Endothelial cell of umbilical vein (primary cell): ENCODE data around the gene RPUSD4. TPM values are rescaled to one million over a fixed set of nuclear protein-coding genes. Genes with fewer than 3 reads are reported as not detected.

Source experiments
- BruUV-seq: library from RNA; stranded (reverse); fragments of 400-500 nt; replicated peaks from 2 replicates; lab custom pipeline; 2021; lab: Mats Ljungman, UMichigan
- CTCF ChIA-PET: fragments of 300-600, 350-600 bp; sonication (Branson Sonifier 250); formaldehyde crosslinking; loops from one replicate; lab custom pipeline; 2021; ENCODE audit warnings: antibody characterized with exemption, inconsistent platforms; lab: Charles Lee
- POLR2A ChIA-PET: fragments of 300-600, 350-600 bp; sonication (Branson Sonifier 250); formaldehyde crosslinking; loops from one replicate; lab custom pipeline; 2021; ENCODE audit warnings: antibody characterized with exemption, inconsistent platforms; lab: Charles Lee
- DNase-seq: peaks from one replicate; pipeline ENCODE4 v3.0.0-alpha.2; 2011; ENCODE audit warnings: low read depth, low spot score
- FAIRE-seq: peaks from 2 replicates; lab custom pipeline; 2011; peaks lifted over from hg19 to GRCh38; lab: Jason Lieb, UNC
- H2AFZ ChIP-seq: 2 replicates; pipeline ENCODE4 v1.6.0; 2012; ENCODE audit warnings: low read depth, low read length, control low read depth, inconsistent platforms
- H3K27ac ChIP-seq: 2 replicates; pipeline ENCODE4 v1.5.1; 2011; ENCODE audit warnings: low read depth, mild to moderate bottlenecking, control low read depth, low read length, moderate library complexity; ENCODE audit not compliant: insufficient read depth
- H3K27me3 ChIP-seq, 2 experiments: 2 replicates each; pipeline versions ENCODE4 v1.6.0 to v1.6.1; 2011; ENCODE audit warnings: low read length in 2 of 2, mixed read lengths in 1 of 2; ENCODE audit not compliant: control insufficient read depth in 2 of 2, insufficient read depth in 2 of 2
- H3K36me3 ChIP-seq, 2 experiments: 2 replicates in 1 of 2; 3 replicates in 1 of 2; pipeline ENCODE4 v1.5.1; 2011; ENCODE audit warnings: low read length in 2 of 2, mild to moderate bottlenecking in 1 of 2, moderate library complexity in 1 of 2; ENCODE audit not compliant: control insufficient read depth in 2 of 2, insufficient read depth in 2 of 2; ENCODE audit errors: extremely low read depth in 1 of 2
- H3K4me1 ChIP-seq: 3 replicates; pipeline ENCODE4 v1.5.1; 2011; ENCODE audit warnings: mild to moderate bottlenecking, low read length; ENCODE audit not compliant: control insufficient read depth, insufficient read depth; ENCODE audit errors: extremely low read depth
- H3K4me2 ChIP-seq: 2 replicates; pipeline ENCODE4 v1.6.1; 2011; ENCODE audit warnings: low read length, control low read depth, mixed read lengths; ENCODE audit not compliant: insufficient read depth
- H3K4me3 ChIP-seq, 3 experiments: fragments of 200-600 bp in 1 of 3; sonication (generic), shearing (Covaris generic) in 1 of 3; replicated peaks in 1 of 3; 2 replicates each; pipeline ENCODE4 v1.5.1; 2011 to 2016; ENCODE audit warnings: control low read depth in 3 of 3, low read length in 3 of 3, mild to moderate bottlenecking in 2 of 3, inconsistent platforms in 1 of 3, low read depth in 1 of 3, moderate library complexity in 1 of 3; ENCODE audit not compliant: insufficient read depth in 1 of 3
- H3K79me2 ChIP-seq: 2 replicates; pipeline ENCODE4 v1.6.0; 2012; ENCODE audit warnings: low read length, inconsistent platforms; ENCODE audit not compliant: control insufficient read depth, insufficient read depth
- H3K9ac ChIP-seq: replicated peaks from 2 replicates; pipeline ENCODE3; 2011; ENCODE audit warnings: low read length, control low read depth; ENCODE audit not compliant: insufficient read depth; ENCODE audit errors: extremely low read depth
- H3K9me1 ChIP-seq: replicated peaks from 3 replicates; pipeline ENCODE4 v1.6.0; 2011; ENCODE audit warnings: mild to moderate bottlenecking, low read length; ENCODE audit not compliant: control insufficient read depth, insufficient read depth; ENCODE audit errors: extremely low read depth
- H3K9me3 ChIP-seq: replicated peaks from 2 replicates; pipeline ENCODE4 v1.5.1; 2012; ENCODE audit warnings: low read length, inconsistent platforms; ENCODE audit not compliant: control insufficient read depth, insufficient read depth
- H4K20me1 ChIP-seq: replicated peaks from 2 replicates; pipeline ENCODE3; 2011; ENCODE audit warnings: mild to moderate bottlenecking, low read length; ENCODE audit not compliant: control insufficient read depth, insufficient read depth; ENCODE audit errors: extremely low read depth
- EZH2 ChIP-seq: IDR thresholded peaks from 2 replicates; pipeline ENCODE4 v1.6.1; 2012; ENCODE audit warnings: borderline replicate concordance, low read depth, mild to moderate bottlenecking, moderate library complexity, low read length, inconsistent platforms; ENCODE audit not compliant: severe bottlenecking
- FOS ChIP-seq: IDR thresholded peaks from 2 replicates; pipeline ENCODE4 v1.6.1; 2011; ENCODE audit warnings: mild to moderate bottlenecking, low read length, moderate library complexity, borderline replicate concordance; ENCODE audit not compliant: insufficient read depth
- GATA2 ChIP-seq: IDR thresholded peaks from 2 replicates; pipeline ENCODE4 v1.7.0; 2011; ENCODE audit warnings: low read depth, mild to moderate bottlenecking, moderate library complexity, mixed read lengths, low read length; ENCODE audit not compliant: insufficient read length, insufficient read depth
- JUN ChIP-seq: IDR thresholded peaks from 2 replicates; pipeline ENCODE4 v1.6.1; 2011; ENCODE audit warnings: borderline replicate concordance, low read depth; ENCODE audit not compliant: insufficient read length, insufficient read depth
- MYC ChIP-seq: IDR thresholded peaks from one replicate; pipeline ENCODE4 v1.6.1; 2011; ENCODE audit warnings: mild to moderate bottlenecking, low read depth, low read length
- POLR2A ChIP-seq: IDR thresholded peaks from 2 replicates; pipeline ENCODE4 v1.6.1; 2012; ENCODE audit warnings: low read depth, mild to moderate bottlenecking, control low read depth, low read length
- POLR2AphosphoS5 ChIP-seq: IDR thresholded peaks from 2 replicates; pipeline ENCODE4 v1.6.1; 2012; ENCODE audit warnings: low read depth, mild to moderate bottlenecking, control low read depth, low read length, moderate library complexity; ENCODE audit not compliant: insufficient read depth
- dilution Hi-C: fragments of 300-500 bp; cut with MboI; formaldehyde crosslinking; loops from one replicate; pipeline ENCODE4 v1.15.0; 2019; ENCODE audit warnings: low sequenced_read_pairs; ENCODE audit not compliant: extremely low pct_ligation_motif_present
- intact Hi-C: fragments of 100-400 bp; cut with micrococcal nuclease; formaldehyde crosslinking; loops from one replicate; pipeline ENCODE4 v1.10.0; 2022
- polyA plus RNA-seq, 4 experiments: library from polyadenylated mRNA; depleted of rRNA in 3 of 4; stranded (reverse) in 3 of 4; unstranded in 1 of 4; fragments of >200 nt; gene quantifications; 2 replicates each; pipeline versions ENCODE4 v1.2.1 to v1.2.3, GENCODE V29; 2011 to 2012; ENCODE audit warnings: missing spikeins in 1 of 4
- total RNA-seq: library from RNA; stranded (reverse); gene quantifications from 2 replicates; pipeline ENCODE4 v1.2.3, GENCODE V29; 2021
- TF ChIP-seq, protein P1 (sequence below): IDR thresholded peaks from 2 replicates; pipeline ENCODE4 v1.6.1; 2011; ENCODE audit not compliant: insufficient read depth, insufficient read length
- TF ChIP-seq, protein P2 (sequence below), 2 donors: IDR thresholded peaks; 1 replicate in 1 of 2; 2 replicates in 1 of 2; pipeline ENCODE4 v1.5.1; 2011; ENCODE audit warnings: low read length in 2 of 2, mild to moderate bottlenecking in 2 of 2, moderate library complexity in 2 of 2, control low read depth in 1 of 2, inconsistent platforms in 1 of 2, low read depth in 1 of 2; ENCODE audit not compliant: insufficient read depth in 1 of 2; ENCODE audit errors: extremely low read depth in 1 of 2

The RPUSD4 gene
- total and polyA plus RNA-seq, 2 donors (not counting 3 experiments of a cell fraction or from before 2014, with no cell fraction given): 37.8 to 40.8 TPM

DNA sequence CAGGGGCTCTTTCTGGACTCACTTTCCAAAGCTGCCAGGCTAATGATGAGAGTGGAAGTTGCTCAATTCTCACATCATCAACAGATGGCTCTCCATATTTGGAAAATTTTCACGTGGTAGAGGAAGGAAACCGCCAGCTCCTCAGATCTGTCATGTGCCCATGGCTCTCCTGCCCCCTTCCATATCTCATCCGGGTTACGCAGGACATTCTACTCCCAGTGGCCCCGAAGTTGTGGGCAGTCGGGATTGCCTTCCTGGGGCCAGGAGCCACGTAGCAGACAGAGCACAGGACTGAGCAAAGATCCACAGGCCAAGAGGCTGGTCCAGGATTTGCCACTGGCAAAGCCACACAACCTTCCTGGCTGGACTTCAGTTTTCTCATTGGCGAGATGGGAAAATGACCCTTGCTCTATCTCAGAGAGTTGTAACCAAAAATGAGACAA, 38.8 kb downstream of the RPUSD4 start:
- H3K27ac ChIP-seq: no peak overlapping the region
- H3K9me3 ChIP-seq: no peaks in the 10 kb centered on the region
- H3K36me3 ChIP-seq: no peaks in the 10 kb centered on the region
- TF ChIP-seq EZH2 (no peak), FOS (no peak), JUN (no peak), POLR2A (no peak), MYC (no peak), GATA2 (no peak), POLR2AphosphoS5 (no peak)
- TF ChIP-seq, protein P1, sequence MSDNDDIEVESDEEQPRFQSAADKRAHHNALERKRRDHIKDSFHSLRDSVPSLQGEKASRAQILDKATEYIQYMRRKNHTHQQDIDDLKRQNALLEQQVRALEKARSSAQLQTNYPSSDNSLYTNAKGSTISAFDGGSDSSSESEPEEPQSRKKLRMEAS: no peak
- TF ChIP-seq, protein P2, sequence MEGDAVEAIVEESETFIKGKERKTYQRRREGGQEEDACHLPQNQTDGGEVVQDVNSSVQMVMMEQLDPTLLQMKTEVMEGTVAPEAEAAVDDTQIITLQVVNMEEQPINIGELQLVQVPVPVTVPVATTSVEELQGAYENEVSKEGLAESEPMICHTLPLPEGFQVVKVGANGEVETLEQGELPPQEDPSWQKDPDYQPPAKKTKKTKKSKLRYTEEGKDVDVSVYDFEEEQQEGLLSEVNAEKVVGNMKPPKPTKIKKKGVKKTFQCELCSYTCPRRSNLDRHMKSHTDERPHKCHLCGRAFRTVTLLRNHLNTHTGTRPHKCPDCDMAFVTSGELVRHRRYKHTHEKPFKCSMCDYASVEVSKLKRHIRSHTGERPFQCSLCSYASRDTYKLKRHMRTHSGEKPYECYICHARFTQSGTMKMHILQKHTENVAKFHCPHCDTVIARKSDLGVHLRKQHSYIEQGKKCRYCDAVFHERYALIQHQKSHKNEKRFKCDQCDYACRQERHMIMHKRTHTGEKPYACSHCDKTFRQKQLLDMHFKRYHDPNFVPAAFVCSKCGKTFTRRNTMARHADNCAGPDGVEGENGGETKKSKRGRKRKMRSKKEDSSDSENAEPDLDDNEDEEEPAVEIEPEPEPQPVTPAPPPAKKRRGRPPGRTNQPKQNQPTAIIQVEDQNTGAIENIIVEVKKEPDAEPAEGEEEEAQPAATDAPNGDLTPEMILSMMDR (IDR thresholded peaks at IDR 0.05; ENCODE audit: extremely low read depth in 1 of 2, insufficient read depth in 1 of 2, low read depth in 1 of 2, low read length in 2 of 2): no peak
- dilution Hi-C loops (no loop called here), intact Hi-C loops (no loop called here)
- no peak overlapping the region for H2AFZ ChIP-seq
- no peaks in the 10 kb centered on the region for H4K20me1 ChIP-seq
- H3K4me3 ChIP-seq: no peak overlapping the region
- FAIRE-seq: no peak
- no TSS peak for BruUV-seq
- CTCF ChIA-PET: no interaction called here
- H3K4me2 ChIP-seq: no peak overlapping the region
- H3K9ac ChIP-seq: no peak overlapping the region
- H3K9me1 ChIP-seq: no peaks in the 10 kb centered on the region
- peaks cover 0 to 3% of the 10 kb centered on the region in 2 experiments for H3K27me3 ChIP-seq
- peaks cover 3% of the 10 kb centered on the region for H3K4me1 ChIP-seq
- no peaks in the 10 kb centered on the region for H3K79me2 ChIP-seq
- no peak for DNase-seq
- POLR2A ChIA-PET: no interaction called here
